DMS 273 (cell line): ENCODE measurements around the gene SOCS6.
"Not testable (repeated sequence)": the region's sequence is repeated elsewhere in the genome, so short reads cannot be mapped to it uniquely, and the experiment has no call there.

Source experiments
- DNase-seq: peaks from one replicate; lab custom pipeline; 2025; ENCODE audit not compliant: unreplicated experiment; lab: John Stamatoyannopoulos, UW

The SOCS6 gene

GRCh38 chr18:70355620-70356385, 67.0 kb downstream of the SOCS6 start:
- DNase-seq: no peak

- DNase-seq: not testable (repeated sequence)
Measured at GRCh38 chr18:70358105-70358406, 69.2 kb downstream of the SOCS6 start.

- no peak for DNase-seq
Measured at GRCh38 chr18:70359071-70359470, 70.2 kb downstream of the SOCS6 start.

GRCh38 chr18:70362258-70362657, 73.4 kb downstream of the SOCS6 start:
- DNase-seq: no peak

- DNase-seq: no peak
Measured at GRCh38 chr18:70363861-70364260, 75.0 kb downstream of the SOCS6 start.

GRCh38 chr18:70365361-70365760, 76.5 kb downstream of the SOCS6 start:
- DNase-seq: no peak

GRCh38 chr18:70366174-70366573, 77.3 kb downstream of the SOCS6 start:
- no peak for DNase-seq

GRCh38 chr18:70366670-70367069, 77.8 kb downstream of the SOCS6 start:
- DNase-seq: no peak

- DNase-seq: not testable (repeated sequence)
Measured at GRCh38 chr18:70367344-70367743, 78.5 kb downstream of the SOCS6 start.

GRCh38 chr18:70368903-70369302, 80.1 kb downstream of the SOCS6 start:
- no peak for DNase-seq

GRCh38 chr18:70370762-70371733, 82.2 kb downstream of the SOCS6 start:
- no peak for DNase-seq

- no peak for DNase-seq
Measured at GRCh38 chr18:70371908-70372307, 83.1 kb downstream of the SOCS6 start.

- no peak for DNase-seq
Measured at GRCh38 chr18:70372450-70373041, 83.7 kb downstream of the SOCS6 start.

- no peak for DNase-seq
Measured at GRCh38 chr18:70373042-70373519, 84.2 kb downstream of the SOCS6 start.

GRCh38 chr18:70374154-70374553, 85.3 kb downstream of the SOCS6 start:
- DNase-seq: no peak

- DNase-seq: no peak
Measured at GRCh38 chr18:70376137-70376913, 87.5 kb downstream of the SOCS6 start.

GRCh38 chr18:70376914-70377258, 88.0 kb downstream of the SOCS6 start:
- DNase-seq: no peak

GRCh38 chr18:70377317-70377799, 88.5 kb downstream of the SOCS6 start:
- no peak for DNase-seq

- DNase-seq: no peak
Measured at GRCh38 chr18:70377857-70378701, 89.2 kb downstream of the SOCS6 start.
